Cardiac ventricle fibroblast (primary cell): Measurements from ENCODE around the gene ANO8. TPM values are rescaled to one million over a fixed set of nuclear protein-coding genes. Genes with fewer than 3 reads are reported as not detected.

Experiments used
- total RNA-seq: library from RNA; depleted of rRNA; stranded (reverse); fragments of >200 nt; gene quantifications from 2 replicates; pipeline ENCODE4 v1.2.3, GENCODE V29; 2015

ANO8 gene, protein sequence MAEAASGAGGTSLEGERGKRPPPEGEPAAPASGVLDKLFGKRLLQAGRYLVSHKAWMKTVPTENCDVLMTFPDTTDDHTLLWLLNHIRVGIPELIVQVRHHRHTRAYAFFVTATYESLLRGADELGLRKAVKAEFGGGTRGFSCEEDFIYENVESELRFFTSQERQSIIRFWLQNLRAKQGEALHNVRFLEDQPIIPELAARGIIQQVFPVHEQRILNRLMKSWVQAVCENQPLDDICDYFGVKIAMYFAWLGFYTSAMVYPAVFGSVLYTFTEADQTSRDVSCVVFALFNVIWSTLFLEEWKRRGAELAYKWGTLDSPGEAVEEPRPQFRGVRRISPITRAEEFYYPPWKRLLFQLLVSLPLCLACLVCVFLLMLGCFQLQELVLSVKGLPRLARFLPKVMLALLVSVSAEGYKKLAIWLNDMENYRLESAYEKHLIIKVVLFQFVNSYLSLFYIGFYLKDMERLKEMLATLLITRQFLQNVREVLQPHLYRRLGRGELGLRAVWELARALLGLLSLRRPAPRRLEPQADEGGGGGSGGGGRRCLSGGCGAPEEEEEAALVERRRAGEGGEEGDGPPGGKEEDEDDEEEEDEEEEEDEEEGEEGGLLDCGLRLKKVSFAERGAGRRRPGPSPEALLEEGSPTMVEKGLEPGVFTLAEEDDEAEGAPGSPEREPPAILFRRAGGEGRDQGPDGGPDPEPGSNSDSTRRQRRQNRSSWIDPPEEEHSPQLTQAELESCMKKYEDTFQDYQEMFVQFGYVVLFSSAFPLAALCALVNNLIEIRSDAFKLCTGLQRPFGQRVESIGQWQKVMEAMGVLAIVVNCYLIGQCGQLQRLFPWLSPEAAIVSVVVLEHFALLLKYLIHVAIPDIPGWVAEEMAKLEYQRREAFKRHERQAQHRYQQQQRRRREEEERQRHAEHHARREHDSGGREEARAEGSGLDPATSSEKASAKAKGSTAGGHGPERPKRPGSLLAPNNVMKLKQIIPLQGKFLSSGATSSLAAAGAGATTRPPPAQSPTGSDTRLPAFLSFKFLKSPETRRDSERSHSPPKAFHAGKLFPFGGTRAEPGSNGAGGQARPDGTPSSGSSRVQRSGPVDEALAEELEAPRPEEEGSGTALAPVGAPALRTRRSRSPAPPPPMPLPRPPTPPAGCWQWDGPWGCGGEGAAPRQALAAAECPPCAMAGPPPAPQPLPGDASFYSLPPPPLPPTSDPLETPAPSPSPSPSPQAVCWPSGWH
- total RNA-seq, result 3.1 and 3.9 TPM in 2 replicates

DNA sequence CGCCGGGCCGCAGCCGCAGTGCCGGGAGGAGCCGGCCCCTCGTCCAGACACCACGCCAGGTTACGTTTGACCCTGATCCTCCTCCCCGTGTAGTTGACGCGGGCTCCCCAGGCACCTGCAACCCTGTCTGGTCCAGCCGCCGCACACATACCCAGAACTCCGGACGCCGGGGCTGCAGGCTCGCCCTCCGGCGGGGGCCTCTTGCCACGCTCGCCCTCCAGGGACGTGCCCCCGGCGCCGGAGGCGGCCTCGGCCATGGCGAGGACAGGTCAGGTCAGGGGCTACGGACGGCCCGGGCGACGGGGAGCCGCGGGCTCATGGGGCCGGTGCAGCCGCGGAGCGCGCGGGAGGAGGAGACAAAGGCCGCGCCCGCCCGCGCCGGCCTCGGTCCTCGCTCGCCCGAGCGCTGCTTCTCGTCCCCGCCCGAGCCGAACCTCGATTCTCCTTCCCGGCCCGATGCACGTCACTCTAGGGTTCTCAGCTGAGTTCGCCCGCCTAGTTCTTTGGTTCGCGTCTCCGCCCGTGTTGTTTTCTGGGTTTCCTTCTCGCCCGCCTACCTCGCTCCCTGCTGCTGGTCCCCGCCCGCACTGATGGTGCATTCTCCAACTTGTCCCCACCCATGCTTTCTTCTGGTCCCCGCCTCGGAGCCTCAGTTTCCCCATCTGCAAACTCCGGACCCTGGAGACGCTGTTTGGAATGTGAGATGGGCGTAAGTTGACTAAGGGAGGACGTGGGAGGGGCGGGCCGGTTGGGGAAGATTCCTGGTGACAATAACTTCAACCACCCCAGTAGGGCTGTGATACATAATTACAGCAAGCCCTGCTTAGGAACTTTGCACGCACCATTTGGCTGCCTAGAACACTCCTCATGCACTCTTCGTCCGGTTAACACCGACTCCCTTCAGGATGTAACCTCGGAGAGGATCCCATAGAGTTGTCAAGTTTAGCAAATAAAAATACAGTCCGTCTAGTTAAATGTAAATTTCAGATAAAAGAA, at the start of gene ANO8:
TSS of gene ANO8 (minus strand) at position 442 of the 996 bp plus-strand sequence. CDS start at position 257, 185 bp downstream.

DNA sequence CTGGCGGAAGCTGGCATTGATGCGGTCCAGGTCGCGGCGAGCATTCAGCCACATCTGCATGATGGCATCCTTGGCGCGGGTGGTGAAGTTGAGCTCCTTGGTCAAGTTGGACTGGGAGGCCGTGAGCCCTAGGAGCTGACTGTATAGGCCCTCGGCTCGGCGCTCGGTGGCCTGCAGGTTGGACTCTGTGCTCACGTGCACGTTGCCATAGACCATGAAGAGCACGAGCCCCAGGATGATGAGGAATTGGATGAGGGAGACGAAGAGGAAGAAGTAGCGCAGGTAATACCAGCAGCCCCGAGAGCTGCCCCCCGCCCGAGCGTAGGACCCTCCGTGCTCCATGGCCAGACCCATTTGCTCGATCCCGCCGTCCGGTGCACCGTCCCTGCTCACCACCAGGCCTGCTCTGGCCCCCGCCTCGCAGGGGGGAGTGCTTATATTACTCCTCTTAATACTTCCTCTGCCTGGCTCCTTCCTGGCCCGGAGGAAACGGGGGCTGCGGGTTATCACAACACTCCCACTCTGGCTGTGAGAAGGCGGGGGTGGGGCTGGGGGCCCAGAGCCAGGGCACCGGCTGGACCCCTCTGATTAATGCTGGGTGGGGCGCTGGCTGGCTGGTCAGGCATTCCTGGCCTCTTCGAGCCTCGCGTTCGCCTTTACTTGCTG, 42.4 kb upstream of the ANO8 start, which contains the start of gene PLVAP:
TSS of gene PLVAP (minus strand) at position 408 of the 666 bp plus-strand sequence. CDS start at position 354, 54 bp downstream.

DNA sequence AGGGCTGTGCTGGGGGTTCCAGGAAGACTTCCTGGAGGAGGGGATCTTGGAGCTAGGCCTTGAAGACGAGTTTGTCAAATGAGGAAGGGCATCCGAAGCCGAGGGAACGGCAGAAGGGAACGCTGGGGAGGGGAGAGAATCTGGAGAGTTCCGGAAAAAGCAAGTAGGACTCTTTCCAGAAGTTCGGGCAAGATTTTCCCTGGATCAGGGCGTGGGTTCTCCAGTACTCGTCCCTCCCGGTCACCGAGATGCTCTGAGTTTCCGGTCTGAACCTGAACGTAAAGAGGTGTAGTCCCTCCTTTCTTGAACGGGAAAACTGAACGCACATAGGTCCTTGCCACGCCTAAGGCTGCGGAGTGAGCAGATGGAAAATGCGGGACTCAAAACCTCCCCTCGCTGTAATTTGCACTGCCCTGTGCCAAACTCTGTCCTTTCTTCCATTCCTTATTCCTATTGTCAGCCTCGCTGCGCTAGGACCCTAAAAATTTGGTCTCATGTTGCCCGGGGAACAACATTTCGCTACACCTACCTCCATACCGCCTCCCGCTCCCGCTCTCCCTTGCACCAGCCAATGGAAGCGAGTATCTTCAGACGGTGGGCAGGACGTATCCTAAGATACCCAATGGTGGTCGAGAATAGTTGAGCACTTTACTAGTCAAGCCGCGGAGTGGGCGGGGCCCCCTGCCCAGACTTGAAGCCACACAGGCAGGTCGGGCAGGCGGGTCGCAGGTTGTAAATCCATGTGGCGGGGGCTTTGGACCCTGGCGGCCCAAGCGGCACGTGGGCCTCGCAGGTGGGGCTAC, 2.4 kb upstream of the ANO8 start, which contains the start of gene GTPBP3:
TSS of gene GTPBP3 (plus strand) at position 682 of the 803 bp plus-strand sequence. CDS start at position 741, 59 bp downstream.

DNA sequence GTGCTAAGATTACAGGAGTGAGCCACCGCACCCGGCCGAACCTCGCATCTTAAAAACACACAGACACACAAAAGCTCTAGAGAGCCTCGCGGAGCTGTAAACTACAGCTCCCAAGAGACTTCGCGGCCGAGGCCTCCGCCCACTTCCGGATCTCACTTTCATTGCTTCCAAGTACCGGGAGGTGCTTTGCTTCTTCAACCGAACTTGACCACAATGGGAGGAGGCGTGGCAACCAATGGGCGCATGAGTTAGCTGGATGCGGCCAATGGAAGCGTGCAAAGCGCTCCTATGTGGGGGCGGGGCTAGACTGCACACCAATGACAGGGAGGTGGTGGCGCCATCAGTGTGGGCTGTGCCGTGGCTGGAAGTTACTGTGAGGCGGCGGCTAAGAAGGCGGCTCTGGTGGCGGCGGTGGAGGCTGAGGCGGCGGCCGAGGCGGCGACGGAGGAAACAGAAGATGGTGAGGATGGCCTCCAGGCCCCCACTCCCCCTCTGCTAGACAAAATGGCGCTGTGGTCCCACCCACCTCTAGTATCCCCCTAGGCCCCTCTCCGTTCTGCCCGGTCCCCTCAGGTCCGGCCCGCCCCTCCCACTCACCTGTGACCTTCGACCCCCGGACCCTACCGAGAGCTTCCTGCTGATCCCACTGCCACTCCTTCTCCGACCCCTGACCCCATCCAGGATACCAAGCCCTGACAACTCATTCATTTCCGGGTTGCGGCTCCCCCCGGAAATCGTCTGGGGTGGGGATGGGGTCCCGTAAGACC, 25.3 kb downstream of the ANO8 start, which contains the start of gene DDA1:
TSS of gene DDA1 (plus strand) at position 366 of the 767 bp plus-strand sequence. CDS start at position 458, 92 bp downstream.

DNA sequence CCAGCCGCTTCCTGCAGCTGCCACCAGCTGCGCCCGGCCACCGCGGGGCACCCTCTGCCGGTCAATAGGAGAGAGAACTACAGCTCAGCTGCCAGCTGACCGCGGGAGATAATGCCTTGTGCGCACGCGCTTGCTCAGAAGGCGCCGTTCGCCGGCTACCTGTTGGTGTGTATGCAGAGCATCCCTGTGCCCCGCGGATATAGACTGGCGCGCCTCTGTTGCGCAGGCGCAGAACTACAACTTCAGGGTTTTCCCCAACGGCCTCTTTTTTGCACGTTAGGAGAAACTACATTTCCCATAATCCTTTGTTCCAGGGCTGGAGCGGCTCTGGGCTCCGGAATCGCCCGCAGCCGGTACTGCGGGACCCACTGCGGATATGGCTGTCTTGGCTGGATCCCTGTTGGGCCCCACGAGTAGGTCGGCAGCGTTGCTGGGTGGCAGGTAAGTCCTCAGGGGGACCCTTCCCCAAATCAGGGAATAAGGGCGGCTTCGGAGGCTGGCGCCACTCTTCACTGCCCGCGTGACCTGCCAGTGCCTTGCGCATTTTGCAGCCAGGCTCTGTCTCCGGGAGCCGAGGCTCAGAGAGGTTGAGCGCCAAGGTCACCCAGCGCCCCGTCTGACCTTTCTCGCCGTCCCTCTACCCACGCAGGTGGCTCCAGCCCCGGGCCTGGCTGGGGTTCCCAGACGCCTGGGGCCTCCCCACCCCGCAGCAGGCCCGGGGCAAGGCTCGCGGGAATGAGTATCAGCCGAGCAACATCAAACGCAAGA, 29.0 kb downstream of the ANO8 start, which contains the start of gene MRPL34:
TSS of gene MRPL34 (plus strand) at position 356 of the 768 bp plus-strand sequence. CDS start at position 377, 21 bp downstream.

DNA sequence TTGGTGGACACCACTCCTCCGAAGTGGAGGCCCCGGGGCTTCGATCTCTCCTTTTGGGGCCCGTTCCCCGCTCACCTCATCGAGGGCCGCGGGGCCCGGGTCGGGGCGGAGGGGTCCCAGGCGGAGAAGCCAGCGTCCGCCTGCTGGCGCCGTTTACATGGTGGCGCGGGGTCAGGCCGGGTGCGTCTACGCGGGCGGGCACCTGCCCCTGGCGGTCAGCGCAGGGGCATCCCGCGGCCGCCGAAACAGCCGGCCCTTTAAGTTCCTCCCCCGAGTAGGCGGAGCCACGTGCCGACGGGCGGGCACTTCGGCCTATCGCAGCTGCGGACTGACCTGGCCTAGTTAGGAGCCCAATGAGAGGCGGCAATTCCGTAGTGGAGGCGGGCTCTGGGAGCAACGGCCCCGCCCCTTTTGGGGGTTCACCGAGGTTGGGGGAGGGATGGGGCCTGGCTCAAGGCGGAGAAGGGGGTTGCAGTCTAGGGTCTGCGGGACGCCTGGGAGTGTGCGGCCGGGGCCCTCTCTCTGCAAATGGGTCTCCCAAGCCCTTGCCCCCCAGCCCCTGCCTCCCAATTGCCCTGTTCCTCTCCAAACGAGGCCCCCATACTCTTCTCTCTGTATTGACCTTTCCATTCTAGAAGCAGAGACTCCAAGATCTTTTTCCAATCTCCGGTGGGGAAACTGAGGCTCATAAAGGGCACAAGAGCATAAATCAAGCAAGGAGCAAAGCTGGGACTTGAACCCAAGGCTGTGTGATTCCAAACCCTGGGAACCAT, 31.3 kb downstream of the ANO8 start, which contains the start of gene ABHD8:
TSS of gene ABHD8 (minus strand) at position 259 of the 773 bp plus-strand sequence. CDS start 1,809 bp downstream, outside the sequence.

DNA sequence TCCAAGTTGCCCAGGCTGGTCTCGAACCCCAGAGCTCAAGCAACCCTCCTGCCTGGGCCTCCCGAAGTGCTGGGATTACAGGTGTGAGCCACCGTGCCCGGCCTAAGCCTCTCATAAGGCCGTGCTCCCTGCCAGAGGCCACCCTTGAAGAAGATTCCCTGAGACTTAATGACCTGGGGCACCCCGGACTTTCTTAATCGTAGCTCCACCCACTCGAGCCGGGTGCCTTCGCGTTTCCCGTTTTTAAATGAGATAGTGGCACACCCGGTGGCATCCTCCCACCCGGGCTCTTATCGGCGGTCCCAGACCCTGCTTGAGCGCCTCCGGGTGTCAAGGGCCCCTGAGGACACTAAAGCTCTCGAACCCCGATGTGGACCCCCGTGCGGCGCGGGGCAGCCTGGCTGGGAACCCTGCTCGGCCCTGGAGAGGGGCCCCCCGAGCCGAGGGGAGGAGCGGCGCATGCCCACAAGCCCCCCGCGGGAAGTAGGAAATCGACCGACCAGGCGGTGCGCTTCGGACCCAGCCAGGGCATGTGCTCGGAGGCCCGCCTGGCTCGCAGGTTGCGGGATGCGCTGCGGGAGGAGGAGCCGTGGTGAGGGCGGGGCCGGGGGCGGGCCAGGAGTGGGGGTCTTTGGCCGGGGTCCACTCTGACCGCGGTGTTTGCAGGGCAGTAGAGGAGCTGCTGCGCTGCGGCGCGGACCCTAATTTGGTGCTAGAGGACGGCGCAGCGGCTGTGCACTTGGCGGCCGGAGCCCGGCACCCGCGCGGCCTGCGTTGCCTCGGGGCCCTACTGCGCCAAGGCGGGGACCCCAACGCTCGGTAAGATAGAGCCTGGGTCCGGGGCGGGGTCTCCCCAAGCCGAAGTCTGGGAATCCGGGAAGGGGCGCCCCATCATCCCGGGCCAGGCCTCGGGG, 53.0 kb downstream of the ANO8 start, which contains the start of gene ANKLE1:
TSS of gene ANKLE1 (plus strand) at position 511 of the 914 bp plus-strand sequence. CDS start at position 531, 20 bp downstream.

Other genes starting within 250 kb of the ANO8 start
- 29.3 and 29.7 TPM in 2 replicates for gene USE1, start 119.5 kb downstream of the ANO8 start, total RNA-seq
- 5.9 and 7.8 TPM in 2 replicates for gene OCEL1, start 108.6 kb downstream of the ANO8 start, total RNA-seq
- gene NR2F6, start 88.9 kb downstream of the ANO8 start, total RNA-seq, result 48.0 and 52.5 TPM in 2 replicates
- gene USHBP1, start 70.1 kb downstream of the ANO8 start, total RNA-seq, result 0.25 and 0.44 TPM in 2 replicates
- gene BABAM1, start 67.4 kb downstream of the ANO8 start, total RNA-seq, result 47.7 and 49.2 TPM in 2 replicates
- gene ANKLE1, start 53.0 kb downstream of the ANO8 start, total RNA-seq, result 0.12 TPM in 1 of 2 replicates, not detected in the other
- gene ABHD8, start 31.4 kb downstream of the ANO8 start, total RNA-seq, result 7.2 TPM in 2 replicates
- gene MRPL34, start 29.0 kb downstream of the ANO8 start, total RNA-seq, result 98.2 and 107 TPM in 2 replicates
- 33.1 and 42.0 TPM in 2 replicates for gene DDA1, start 25.3 kb downstream of the ANO8 start, total RNA-seq
- 16.6 and 21.0 TPM in 2 replicates for gene GTPBP3, start 2.7 kb upstream of the ANO8 start, total RNA-seq
- gene PLVAP, start 42.5 kb upstream of the ANO8 start, total RNA-seq, result 0.20 and 0.31 TPM in 2 replicates
- not detected in 2 replicates for gene CCDC194, start 59.3 kb upstream of the ANO8 start, total RNA-seq
- gene BST2, start 70.8 kb upstream of the ANO8 start, total RNA-seq, result 13.6 and 13.7 TPM in 2 replicates
- gene MVB12A, start 85.2 kb upstream of the ANO8 start, total RNA-seq, result 52.6 and 53.4 TPM in 2 replicates
- 0.25 TPM in 1 of 2 replicates, not detected in the other for gene TMEM221, start 113.8 kb upstream of the ANO8 start, total RNA-seq
- not detected in 2 replicates for gene NXNL1, start 126.1 kb upstream of the ANO8 start, total RNA-seq
- gene SLC27A1, start 135.7 kb upstream of the ANO8 start, total RNA-seq, result 41.8 and 43.5 TPM in 2 replicates
- gene PGLS, start 176.8 kb upstream of the ANO8 start, total RNA-seq, result 116 and 122 TPM in 2 replicates
- 98.8 and 103 TPM in 2 replicates for gene COLGALT1, start 220.8 kb upstream of the ANO8 start, total RNA-seq